T follicular helper cell (primary cell): ENCODE measurements around the gene HCAR3.
"Not testable (repeated sequence)": the region's sequence is repeated elsewhere in the genome, so short reads cannot be mapped to it uniquely, and the experiment has no call there.

Experiments
- DNase-seq: peaks from one replicate; pipeline ENCODE4 v3.0.0-alpha.2; 2020; ENCODE audit warnings: low read depth

HCAR3 gene

GRCh38 chr12:122722387-122722786 is 5.8 kb upstream of the HCAR3 start:
- no peak for DNase-seq

GRCh38 chr12:122721057-122721545 is 4.5 kb upstream of the HCAR3 start:
- no peak for DNase-seq

GRCh38 chr12:122715211-122715610 is 1.4 kb downstream of the HCAR3 start:
- DNase-seq: not testable (repeated sequence)

- not testable (repeated sequence) for DNase-seq
Measured at GRCh38 chr12:122713491-122714188, 3.0 kb downstream of the HCAR3 start.

- DNase-seq: not testable (repeated sequence)
Measured at GRCh38 chr12:122711266-122711665, 5.3 kb downstream of the HCAR3 start.

GRCh38 chr12:122710341-122710740 is 6.3 kb downstream of the HCAR3 start:
- DNase-seq: not testable (repeated sequence)

GRCh38 chr12:122709287-122709686 is 7.3 kb downstream of the HCAR3 start:
- DNase-seq: not testable (repeated sequence)

GRCh38 chr12:122703841-122704240 is 12.8 kb downstream of the HCAR3 start:
- DNase-seq: not testable (repeated sequence)

GRCh38 chr12:122702890-122703611 is 13.6 kb downstream of the HCAR3 start, which contains the start of gene HCAR2:
HCAR2 (minus strand) TSS chr12:122703357; CDS start chr12:122703283, 74 bp downstream.
- not testable (repeated sequence) for DNase-seq

GRCh38 chr12:122701481-122701880 is 15.1 kb downstream of the HCAR3 start:
- not testable (repeated sequence) for DNase-seq

- not testable (repeated sequence) for DNase-seq
Measured at GRCh38 chr12:122700038-122700710, 16.4 kb downstream of the HCAR3 start.

GRCh38 chr12:122696922-122697321 is 19.7 kb downstream of the HCAR3 start:
- DNase-seq: not testable (repeated sequence)

- DNase-seq: no peak
Measured at GRCh38 chr12:122691566-122691965, 25.0 kb downstream of the HCAR3 start.

GRCh38 chr12:122688291-122688690 is 28.3 kb downstream of the HCAR3 start:
- no peak for DNase-seq

GRCh38 chr12:122687086-122687485 is 29.5 kb downstream of the HCAR3 start:
- no peak for DNase-seq

- no peak for DNase-seq
Measured at GRCh38 chr12:122686538-122686937, 30.1 kb downstream of the HCAR3 start.

GRCh38 chr12:122684297-122684813 is 32.3 kb downstream of the HCAR3 start:
- no peak for DNase-seq

GRCh38 chr12:122681814-122682213 is 34.8 kb downstream of the HCAR3 start:
- no peak for DNase-seq

- DNase-seq: not testable (repeated sequence)
Measured at GRCh38 chr12:122680989-122681388, 35.6 kb downstream of the HCAR3 start.

- DNase-seq: not testable (repeated sequence)
Measured at GRCh38 chr12:122676781-122677180, 39.8 kb downstream of the HCAR3 start.

- not testable (repeated sequence) for DNase-seq
Measured at GRCh38 chr12:122676015-122676414, 40.6 kb downstream of the HCAR3 start.

GRCh38 chr12:122672515-122672914 is 44.1 kb downstream of the HCAR3 start:
- no peak for DNase-seq
